SU-DHL-6 (cell line): ENCODE data around the gene RMND5B.
"Not testable (repeated sequence)": the region's sequence is repeated elsewhere in the genome, so short reads cannot be mapped to it uniquely, and the experiment has no call there.

ENCODE experiments used
- H2AFZ ChIP-seq: fragments of 200-600 bp; sonication (generic); 2 replicates; pipeline ENCODE4 v1.6.1; 2014; ENCODE audit warnings: low read depth, mild to moderate bottlenecking, moderate library complexity, mixed read lengths, antibody characterized with exemption, low read length; ENCODE audit not compliant: severe bottlenecking
- H3F3A ChIP-seq: fragments of 200-600 bp; shearing (Covaris generic); 2 replicates; pipeline ENCODE4 v1.6.0; 2016; ENCODE audit warnings: antibody characterized with exemption, mild to moderate bottlenecking; ENCODE audit not compliant: insufficient read depth
- H3K27ac ChIP-seq: fragments of 200-600 bp; sonication (generic); 2 replicates; pipeline ENCODE4 v1.5.1; 2016; ENCODE audit warnings: low read depth, mild to moderate bottlenecking, low read length, moderate library complexity, mixed read lengths
- H3K27me3 ChIP-seq: fragments of 200-600 bp; sonication (generic), shearing (Covaris generic); 2 replicates; pipeline ENCODE4 v1.6.0; 2014; ENCODE audit warnings: mild to moderate bottlenecking, low read length
- H3K36me3 ChIP-seq: fragments of 200-600 bp; sonication (generic); 2 replicates; pipeline ENCODE4 v1.6.1; 2014; ENCODE audit warnings: mild to moderate bottlenecking, low read length, mixed read lengths
- H3K4me2 ChIP-seq: fragments of 300-600, 200-600 bp; shearing (Covaris generic), sonication (generic); 2 replicates; pipeline ENCODE4 v1.6.0; 2014; ENCODE audit warnings: low read length, low read depth, mild to moderate bottlenecking; ENCODE audit not compliant: poor library complexity, severe bottlenecking
- H3K4me3 ChIP-seq: fragments of 200-600 bp; sonication (generic); 2 replicates; pipeline ENCODE4 v1.5.1; 2014; ENCODE audit warnings: antibody characterized with exemption, low read length, mild to moderate bottlenecking, mixed read lengths; ENCODE audit not compliant: insufficient read depth, poor library complexity, severe bottlenecking
- H3K79me2 ChIP-seq: fragments of 200-600 bp; sonication (generic); 2 replicates; pipeline ENCODE4 v1.6.1; 2014; ENCODE audit warnings: mild to moderate bottlenecking, low read length, moderate library complexity; ENCODE audit not compliant: insufficient read depth
- H3K9ac ChIP-seq: fragments of 200-600 bp; sonication (generic); 2 replicates; pipeline ENCODE4 v1.7.0; 2014; ENCODE audit warnings: mild to moderate bottlenecking, low read length
- H3K9me2 ChIP-seq: fragments of 200-600 bp; sonication (generic); replicated peaks from 2 replicates; pipeline ENCODE4 v1.6.1; 2014; ENCODE audit warnings: low read length; ENCODE audit not compliant: insufficient read depth
- H3K9me3 ChIP-seq: fragments of 200-600 bp; sonication (generic); 2 replicates; pipeline ENCODE4 v1.6.1; 2014; ENCODE audit warnings: low read length, mixed read lengths; ENCODE audit not compliant: insufficient read depth
- H4K20me1 ChIP-seq: fragments of 200-600 bp; sonication (generic); 2 replicates; pipeline ENCODE4 v1.6.1; 2014; ENCODE audit warnings: low read depth, mild to moderate bottlenecking, antibody characterized with exemption, low read length, moderate library complexity, mixed read lengths
- CTCF ChIP-seq: fragments of 200-600 bp; sonication (generic); IDR thresholded peaks from one replicate; pipeline ENCODE4 v1.5.1; 2017; ENCODE audit warnings: antibody characterized with exemption, mild to moderate bottlenecking, low read length, moderate library complexity; ENCODE audit not compliant: insufficient read depth, poor library complexity, severe bottlenecking
- EZH2phosphoT487 ChIP-seq: fragments of 200-600 bp; sonication (generic), shearing (Covaris generic); conservative IDR thresholded peaks from 2 replicates; pipeline ENCODE4 v1.6.1; 2018; ENCODE audit warnings: mild to moderate bottlenecking, antibody characterized with exemption, low read length, moderate library complexity, mixed read lengths

The RMND5B gene

GRCh38 chr5:178123966-178124925 is 6.6 kb upstream of the RMND5B start:
- Histone ChIP-seq H3K9me2 (no peaks in the 10 kb centered on the region), H3F3A (peaks cover 28% of the 10 kb centered on the region), H3K9ac (no peak overlapping the region), H3K27ac (no peak overlapping the region), H3K79me2 (peaks cover 6% of the 10 kb centered on the region), H3K36me3 (no peaks in the 10 kb centered on the region), H2AFZ (no peak overlapping the region), H4K20me1 (no peaks in the 10 kb centered on the region), H3K9me3 (no peaks in the 10 kb centered on the region), H3K4me2 (no peak overlapping the region), H3K27me3 (no peaks in the 10 kb centered on the region), H3K4me3 (no peak overlapping the region)
- no peak for TF ChIP-seq EZH2phosphoT487
- no peak for TF ChIP-seq CTCF

DNA sequence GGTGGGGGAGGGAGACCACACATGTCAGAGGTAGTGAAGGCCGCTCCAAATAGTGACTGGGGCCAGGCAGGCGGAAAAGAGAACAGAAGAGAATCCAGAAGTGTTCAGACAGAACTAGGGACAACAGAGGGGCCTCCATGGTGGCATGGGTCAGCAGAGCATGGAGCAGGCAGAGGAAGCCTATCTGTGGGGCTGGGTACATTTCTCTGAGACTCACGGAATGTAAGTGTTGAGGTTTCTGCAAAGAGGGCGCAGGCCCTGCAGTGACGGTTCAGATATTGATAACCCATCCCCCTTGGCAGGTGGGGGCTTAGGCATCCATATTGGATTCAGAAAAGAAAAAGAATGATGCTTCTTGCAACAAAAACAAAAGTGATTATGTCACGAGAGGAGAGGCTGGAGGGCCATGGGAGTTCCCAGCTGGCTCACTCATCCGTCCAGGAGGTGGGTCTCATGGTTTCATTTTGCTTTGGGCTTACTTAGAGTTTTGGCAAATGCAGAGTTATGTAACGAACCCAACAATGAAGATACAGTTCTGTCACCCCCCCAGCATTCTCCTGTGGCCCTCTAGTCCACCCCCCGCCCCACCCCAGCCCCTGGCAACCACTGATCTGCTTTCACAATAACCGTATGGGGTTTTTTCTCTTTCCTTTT is 5.4 kb upstream of the RMND5B start:
- Histone ChIP-seq H3K9me3 (no peaks in the 10 kb centered on the region), H3K9ac (no peak overlapping the region), H3K4me2 (no peak overlapping the region), H3K9me2 (no peaks in the 10 kb centered on the region), H4K20me1 (no peaks in the 10 kb centered on the region), H3F3A (peaks cover 20% of the 10 kb centered on the region), H3K4me3 (no peak overlapping the region), H3K79me2 (no peaks in the 10 kb centered on the region; the same call in 1 of the 2 replicates), H3K27ac (no peak overlapping the region), H3K36me3 (no peaks in the 10 kb centered on the region), H2AFZ (no peak overlapping the region), H3K27me3 (no peaks in the 10 kb centered on the region)
- TF ChIP-seq CTCF (no peak), EZH2phosphoT487 (no peak)

DNA sequence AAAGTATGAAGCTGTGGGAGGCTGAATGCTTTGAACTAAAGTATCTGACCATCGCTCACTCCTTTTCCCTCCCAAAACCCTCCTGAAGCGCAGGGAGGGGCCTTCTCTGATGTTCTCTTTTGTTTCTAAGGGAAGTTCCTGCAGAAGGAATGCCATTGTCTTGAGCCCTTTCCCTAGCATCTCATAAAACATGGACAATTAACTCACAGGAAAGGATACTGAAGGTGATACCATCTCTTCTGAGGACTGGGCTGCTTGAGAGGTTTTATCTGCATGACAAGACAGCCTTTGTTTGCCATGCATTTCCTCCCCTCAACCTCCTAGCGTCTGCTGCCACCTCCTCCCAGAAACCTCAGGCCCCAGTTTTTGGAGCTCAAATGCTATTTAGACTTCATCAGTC is 4.3 kb upstream of the RMND5B start:
- no peak overlapping the region for H3K4me3 ChIP-seq
- no peak overlapping the region for H2AFZ ChIP-seq
- 0 out of 2 replicates have a peak overlapping the region, but pooled peaks have one; percentile 26 for H3K27ac ChIP-seq
- no peak overlapping the region for H3K9ac ChIP-seq
- peaks cover 7% of the 10 kb centered on the region for H3K79me2 ChIP-seq
- H3K27me3 ChIP-seq, result no peaks in the 10 kb centered on the region
- H3K4me2 ChIP-seq, result no peak overlapping the region
- no peaks in the 10 kb centered on the region for H3K9me2 ChIP-seq
- peaks cover 16% of the 10 kb centered on the region for H3F3A ChIP-seq
- no peaks in the 10 kb centered on the region for H3K36me3 ChIP-seq
- no peaks in the 10 kb centered on the region for H3K9me3 ChIP-seq
- H4K20me1 ChIP-seq, result no peaks in the 10 kb centered on the region
- TF ChIP-seq CTCF, result no peak
- TF ChIP-seq EZH2phosphoT487, result no peak

- H3K9me3 ChIP-seq, H3K27me3 ChIP-seq, H2AFZ ChIP-seq, H3K27ac ChIP-seq, H3K4me3 ChIP-seq, H3K4me2 ChIP-seq, H4K20me1 ChIP-seq, H3K9ac ChIP-seq, H3K36me3 ChIP-seq, H3K9me2 ChIP-seq: not testable (repeated sequence)
- H3K79me2 ChIP-seq, result peaks cover 16% of the 10 kb centered on the region
- peaks cover 16% of the 10 kb centered on the region for H3F3A ChIP-seq
Observed at GRCh38 chr5:178127300-178128009, 3.4 kb upstream of the RMND5B start.
